Esophagus muscularis mucosa (tissue), 3 donors: ENCODE measurements around the gene SESTD1.

Source experiments
- CTCF ChIP-seq, 3 experiments: fragments of 200-600 bp in 2 of 3; fragments of 450-650 bp in 1 of 3; sonication (generic) in 2 of 3; IDR thresholded peaks; one replicate each; pipeline ENCODE4 v1.5.1; 2017 to 2019; ENCODE audit warnings: antibody characterized with exemption in 3 of 3, mild to moderate bottlenecking in 2 of 3, moderate library complexity in 1 of 3
- POLR2A ChIP-seq: fragments of 450-650 bp; IDR thresholded peaks from one replicate; pipeline ENCODE4 v1.6.1; 2017; ENCODE audit warnings: antibody characterized with exemption, moderate library complexity, mild to moderate bottlenecking, low read depth
- POLR2AphosphoS5 ChIP-seq, 2 donors: sonication (generic); formaldehyde crosslinking; IDR thresholded peaks; one replicate each; pipeline ENCODE4 v1.6.1; 2017; ENCODE audit warnings: antibody characterized with exemption in 2 of 2

DNA sequence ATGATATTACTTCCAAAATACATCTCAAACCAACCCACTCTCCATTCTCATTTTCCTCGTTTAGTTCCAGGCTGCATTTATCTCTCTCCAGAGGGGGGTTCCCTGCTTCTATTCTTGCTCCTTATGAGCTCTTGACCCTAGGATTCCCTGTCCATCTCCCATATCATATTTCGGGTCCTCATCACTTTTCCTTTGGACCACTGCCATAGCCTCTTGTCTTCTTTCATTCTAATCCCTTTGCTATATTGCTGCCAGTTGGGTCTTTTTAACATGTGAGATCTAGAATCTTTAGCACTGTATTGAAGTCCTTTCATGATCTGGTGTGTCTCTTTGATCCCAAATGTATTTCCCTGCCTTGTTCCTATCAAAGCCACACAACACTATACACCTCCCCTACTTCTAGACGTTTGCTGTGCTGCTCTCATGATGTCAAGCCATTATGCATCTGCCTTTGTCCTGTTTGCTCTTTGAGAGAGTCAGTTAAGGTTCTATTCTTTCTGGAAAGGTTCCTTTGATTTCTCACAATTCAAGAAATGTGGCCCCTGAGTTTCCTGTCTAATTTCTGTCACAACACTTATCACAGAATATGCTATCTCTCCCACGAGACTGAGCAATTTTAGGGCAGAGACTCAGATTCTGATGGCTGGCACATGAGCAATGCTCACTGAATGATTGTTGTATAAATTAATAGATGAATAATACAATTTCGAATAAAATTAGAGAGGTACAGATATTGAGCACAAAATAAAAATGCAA is 43.2 kb upstream of the SESTD1 start:
- TF ChIP-seq CTCF (IDR thresholded peaks at IDR 0.05) (no peak), POLR2AphosphoS5 (IDR thresholded peaks at IDR 0.05) (no peak), POLR2A (no peak)
